Pons (tissue), 1 donor: ENCODE results near the gene FHDC1.

Source experiments
- DNase-seq: peaks from one replicate; pipeline ENCODE4 v3.0.0-alpha.2; 2016; ENCODE audit warnings: low spot score

Gene FHDC1

DNA sequence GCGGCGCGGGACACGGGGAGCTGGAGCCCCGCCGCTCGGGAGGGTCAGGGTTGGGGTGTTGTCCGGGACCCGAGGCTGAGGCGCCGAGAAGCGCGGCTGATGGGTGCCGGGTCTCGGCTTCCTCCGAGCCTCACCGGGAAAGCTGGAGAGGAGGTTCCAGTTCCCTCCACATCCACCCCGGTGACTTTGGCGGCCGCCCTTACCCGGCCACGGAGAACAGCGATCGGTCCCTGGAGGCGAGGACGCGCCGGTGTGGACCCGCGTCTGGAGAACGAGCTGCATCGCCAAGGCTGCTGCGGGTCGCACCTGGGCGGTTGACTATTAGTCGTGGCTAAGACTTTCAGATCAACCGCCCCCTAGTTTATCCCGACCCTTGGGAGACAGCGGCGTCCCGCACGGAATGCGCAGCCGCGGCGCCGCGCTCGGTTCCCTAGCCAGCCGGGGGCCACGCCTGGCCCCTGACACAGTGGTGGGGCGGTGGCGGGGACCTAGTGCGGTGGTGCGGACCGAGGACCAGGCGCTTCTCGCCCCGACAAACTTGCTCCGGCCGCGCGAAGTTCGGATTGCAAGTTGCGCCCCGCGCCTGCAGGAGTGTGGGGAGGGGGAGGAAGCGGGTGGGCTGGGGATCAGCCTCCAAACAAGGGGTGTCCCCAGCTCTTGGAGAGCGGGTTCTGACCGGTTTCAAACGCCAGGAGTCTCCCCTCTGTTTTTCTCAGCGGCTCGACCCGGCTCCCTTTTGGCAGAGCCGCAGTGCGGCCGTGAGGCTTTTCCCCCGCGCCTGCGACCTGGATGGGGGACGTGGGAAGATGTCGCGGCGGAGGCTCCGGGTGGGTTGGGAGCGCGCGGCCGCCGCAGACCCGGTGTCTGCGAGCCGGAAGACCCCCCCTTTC lies 568 bp downstream of the FHDC1 start:
- no peak for DNase-seq

DNA sequence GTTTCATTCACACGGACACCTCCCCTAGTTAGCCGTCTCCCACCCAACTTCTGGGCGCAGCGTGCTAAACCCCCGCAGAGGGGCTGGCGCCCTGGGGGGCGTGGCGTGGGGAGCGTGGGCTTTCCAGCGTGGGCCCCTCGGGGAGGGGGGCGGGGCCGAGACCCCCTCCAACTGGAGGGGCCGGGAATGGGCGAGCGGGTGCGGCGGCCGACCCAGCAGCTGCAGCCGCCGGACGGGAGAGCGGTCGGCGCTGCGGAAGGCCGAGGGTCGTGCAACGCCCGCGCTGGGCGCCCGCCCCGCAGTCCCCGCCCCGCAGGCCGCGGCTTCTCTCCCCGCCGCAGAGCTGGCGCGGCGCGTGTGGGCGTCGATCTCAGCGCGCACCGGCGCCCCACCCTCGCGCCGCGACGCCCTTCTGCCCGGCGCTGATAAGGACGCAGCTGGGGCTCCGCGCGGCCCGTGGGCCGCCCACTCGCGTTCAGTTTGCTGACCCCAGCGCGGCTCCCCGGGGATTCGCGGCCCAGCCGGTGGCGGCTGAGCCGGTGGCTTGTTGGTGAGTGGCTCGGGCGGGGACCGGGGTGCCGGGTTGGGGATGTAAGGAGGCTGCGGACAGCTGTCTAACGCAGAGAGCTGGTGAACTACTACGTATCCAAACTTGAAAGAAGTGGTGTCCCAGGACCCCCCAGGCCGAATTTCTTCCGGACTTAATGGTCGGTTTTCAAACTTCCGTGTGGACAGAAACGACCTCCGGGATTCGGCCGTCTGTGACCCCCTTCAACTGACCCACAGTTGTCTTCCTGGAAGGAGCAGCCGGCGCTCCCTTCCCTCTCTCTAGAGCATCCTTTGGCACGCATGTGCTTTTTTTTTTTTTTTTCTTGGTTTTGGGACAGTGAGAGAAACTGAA lies 1.5 kb downstream of the FHDC1 start:
- no peak for DNase-seq

DNA sequence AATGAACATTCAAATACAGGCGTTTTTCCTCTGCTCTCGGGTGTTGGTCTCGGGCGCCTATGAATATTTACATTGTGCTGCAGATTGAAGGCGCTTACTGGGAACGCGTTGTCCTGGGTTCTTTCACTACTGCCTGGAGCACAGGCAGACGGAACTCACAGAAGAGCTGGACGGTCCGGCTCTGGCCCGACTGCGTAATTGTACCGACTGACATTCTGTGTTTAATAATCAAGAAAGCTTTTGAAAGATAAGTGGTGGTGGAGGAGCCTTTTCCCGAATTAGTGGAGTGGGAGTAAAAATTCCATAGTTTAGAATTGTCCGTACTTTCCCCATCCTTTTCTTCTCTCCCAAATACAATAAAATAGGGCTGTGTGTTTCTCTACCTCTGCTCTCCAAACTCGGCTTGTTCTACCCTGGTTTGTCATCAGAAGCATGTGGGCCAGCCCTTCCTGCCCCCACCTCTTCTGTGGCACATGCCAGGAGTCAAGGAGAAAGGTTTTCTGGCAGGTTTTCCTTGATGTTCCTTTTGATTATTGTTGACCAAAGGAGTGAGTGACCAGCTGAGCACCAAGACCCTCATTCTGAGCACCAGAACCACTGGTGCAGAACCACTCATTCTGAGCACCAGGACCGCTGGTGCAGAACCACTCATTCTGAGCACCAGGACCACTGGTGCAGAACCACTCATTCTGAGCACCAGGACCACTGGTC lies 2.3 kb downstream of the FHDC1 start:
- DNase-seq = peak; percentile 13

DNA sequence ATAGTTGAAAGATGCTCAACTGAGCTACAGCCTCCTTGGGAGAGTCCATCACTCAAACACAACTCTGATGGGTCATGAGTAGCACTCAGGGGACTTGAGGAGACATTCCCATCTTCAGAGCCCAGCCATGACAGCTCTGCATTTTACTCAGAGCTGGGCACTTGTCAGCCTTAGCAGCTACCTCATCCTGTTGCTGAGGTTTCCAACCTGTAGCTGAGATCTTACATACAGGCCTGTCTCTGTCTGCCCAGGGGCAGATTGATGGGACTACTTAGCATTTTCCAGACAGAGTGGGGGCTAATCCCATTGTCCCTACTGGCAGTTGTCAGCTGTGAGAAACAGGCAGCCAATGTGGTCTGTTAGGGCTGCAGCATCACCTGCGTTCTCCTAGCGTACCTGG lies 3.5 kb downstream of the FHDC1 start:
- DNase-seq = no peak

GRCh38 chr4:152940461-152940860 lies 4.3 kb downstream of the FHDC1 start:
- DNase-seq = no peak

DNA sequence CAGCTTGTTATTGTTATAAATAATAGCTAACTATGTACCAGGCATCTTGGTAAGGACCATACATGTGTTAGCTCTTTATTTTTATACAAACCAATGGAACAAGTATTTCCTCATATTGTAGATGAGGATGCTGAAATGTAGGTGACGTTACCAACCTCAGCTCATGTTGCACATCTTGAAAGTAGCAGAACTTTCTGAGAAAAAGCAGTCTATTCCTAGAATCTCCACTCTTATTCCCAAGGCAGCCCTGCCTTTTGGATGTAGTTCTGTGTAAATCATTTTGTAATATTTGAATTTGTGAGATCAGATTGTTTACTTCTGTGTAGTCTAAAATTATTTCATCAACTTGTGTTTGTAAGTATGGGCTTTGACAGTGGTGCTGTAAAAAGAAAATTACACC lies 5.3 kb downstream of the FHDC1 start:
- no peak for DNase-seq

- no peak for DNase-seq
Observed at GRCh38 chr4:152942346-152942745, 6.2 kb downstream of the FHDC1 start.

GRCh38 chr4:152943672-152944071 lies 7.5 kb downstream of the FHDC1 start:
- no peak for DNase-seq

DNA sequence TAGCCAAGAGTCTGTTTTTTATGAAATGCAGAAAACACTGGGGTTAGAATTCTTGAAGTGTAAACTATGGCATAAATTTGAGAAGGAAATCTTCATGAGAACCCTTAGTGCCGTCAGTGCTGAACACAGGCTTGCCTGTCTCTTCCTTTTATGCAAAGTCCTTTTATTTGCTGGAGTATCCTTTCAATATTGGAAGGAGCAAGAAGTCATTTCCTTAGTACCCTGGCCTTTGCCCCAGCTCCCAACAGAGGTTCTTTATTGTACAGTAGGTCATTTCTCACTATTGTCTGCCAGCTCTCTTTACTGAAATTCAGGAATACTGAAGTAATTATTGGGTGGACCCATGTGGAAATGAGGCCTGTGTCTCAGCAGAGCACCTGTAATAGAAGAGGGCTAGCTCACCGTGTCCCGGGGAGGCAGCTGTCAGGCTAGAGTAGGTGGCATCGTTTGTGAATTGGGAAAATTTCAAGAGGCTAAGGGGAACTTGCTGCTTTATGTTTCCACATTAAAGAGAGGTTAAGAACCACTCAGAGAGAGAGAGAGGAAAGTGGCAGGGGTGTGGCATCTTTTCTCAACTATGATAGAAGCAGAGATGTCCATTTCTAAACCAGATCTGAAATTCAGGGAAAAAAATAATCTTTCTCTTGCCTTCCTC lies 8.7 kb downstream of the FHDC1 start:
- no peak for DNase-seq

- no peak for DNase-seq
Observed at GRCh38 chr4:152945639-152946038, 9.5 kb downstream of the FHDC1 start.

DNA sequence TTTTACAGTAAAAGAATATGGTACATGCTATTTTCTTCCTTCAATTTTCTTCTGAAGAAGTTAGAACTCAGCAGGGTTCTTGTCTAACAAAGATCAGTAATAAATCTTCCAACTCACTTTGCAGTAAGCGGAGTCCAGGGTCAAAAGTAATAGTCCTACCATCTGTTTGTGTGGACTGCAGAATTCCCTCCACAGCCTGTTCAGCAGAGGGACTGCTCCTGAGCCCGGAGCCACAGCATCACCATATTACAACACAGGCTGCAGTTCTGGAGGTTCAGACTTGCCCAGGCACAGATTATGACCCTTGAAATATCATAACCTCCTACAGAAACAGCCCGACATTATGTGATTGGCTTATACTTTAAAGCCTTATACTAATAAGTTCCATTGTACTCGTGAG lies 10.3 kb downstream of the FHDC1 start:
- no peak for DNase-seq

DNA sequence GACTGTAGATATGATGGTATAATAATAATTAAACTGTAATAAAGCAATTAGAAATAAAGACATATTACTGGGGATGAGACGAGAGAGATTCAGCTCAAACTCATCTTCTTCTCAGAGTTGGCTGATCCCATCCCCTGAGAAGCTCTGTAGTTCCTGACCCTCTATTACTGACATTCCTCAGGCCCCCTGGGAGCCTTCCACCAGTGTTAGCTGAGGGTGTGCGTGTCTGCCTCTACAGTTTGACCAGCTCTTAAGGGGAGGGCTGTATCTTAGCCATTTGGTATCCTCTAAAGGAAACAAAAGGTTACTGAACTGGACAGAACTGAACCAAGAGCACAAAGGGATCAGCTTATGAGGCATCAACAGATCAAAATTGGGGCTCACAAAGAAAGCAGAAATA lies 11.2 kb downstream of the FHDC1 start:
- DNase-seq = no peak

DNA sequence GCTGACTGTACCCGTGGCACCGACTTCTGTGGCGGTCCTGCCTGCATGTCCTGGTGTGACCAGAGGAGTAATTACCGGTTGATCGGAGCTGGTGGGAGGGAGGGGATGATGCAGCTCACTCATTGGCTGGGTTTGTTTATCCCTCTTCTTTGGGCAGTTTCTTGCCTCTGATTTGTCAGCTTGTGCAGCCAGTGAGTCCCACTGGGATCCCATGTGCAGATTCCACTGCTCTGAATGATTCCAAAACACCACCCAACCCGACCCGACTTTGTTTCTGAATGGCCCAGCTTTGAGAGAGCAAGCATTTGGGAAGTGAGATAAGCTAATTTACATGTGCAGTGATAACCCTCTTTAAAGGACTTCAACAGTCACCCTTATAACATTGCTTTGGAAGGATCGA lies 13.8 kb downstream of the FHDC1 start:
- DNase-seq = no peak

- no peak for DNase-seq
Observed at GRCh38 chr4:152950402-152951274, 14.5 kb downstream of the FHDC1 start.

GRCh38 chr4:152951348-152951747 lies 15.2 kb downstream of the FHDC1 start:
- DNase-seq = no peak

GRCh38 chr4:152953514-152953913 lies 17.4 kb downstream of the FHDC1 start:
- no peak for DNase-seq

GRCh38 chr4:152954741-152955140 lies 18.6 kb downstream of the FHDC1 start:
- DNase-seq = no peak

DNA sequence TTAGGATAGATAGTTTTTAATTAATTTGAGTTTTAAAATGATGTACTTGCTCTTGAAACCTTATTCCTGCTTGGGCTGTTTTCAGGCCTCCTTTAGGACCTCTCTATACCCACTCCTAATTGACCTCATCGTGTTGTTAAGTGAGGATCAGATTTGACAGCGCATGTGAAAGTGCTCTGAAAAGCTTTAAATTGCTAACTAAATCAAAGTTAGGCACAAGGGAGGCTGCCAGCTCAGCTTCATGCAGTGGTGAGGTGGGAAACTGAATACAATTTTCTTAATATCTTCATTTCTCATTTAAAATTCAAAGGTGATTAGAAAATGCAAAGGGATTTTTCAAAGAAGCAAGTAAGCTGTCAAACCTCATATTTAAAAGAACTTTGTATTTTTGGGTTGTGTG lies 20.0 kb downstream of the FHDC1 start:
- no peak for DNase-seq

- no peak for DNase-seq
Observed at GRCh38 chr4:152956650-152957436, 20.7 kb downstream of the FHDC1 start.
